Nephron (organoid): Measurements from ENCODE around the gene ZSWIM6.

Experiments
- H3K27ac Mint-ChIP-seq, 3 experiments: 2 replicates each; pipeline ENCODE4 v1.8.0; 2020; ENCODE audit warnings: mixed read lengths in 3 of 3, mild to moderate bottlenecking in 2 of 3, moderate library complexity in 1 of 3
- H3K27me3 Mint-ChIP-seq: 2 replicates; pipeline ENCODE4 v1.8.0; 2021; ENCODE audit warnings: low read depth, mild to moderate bottlenecking, moderate library complexity, mixed read lengths
- H3K36me3 Mint-ChIP-seq: 2 replicates; pipeline ENCODE4 v1.8.0; 2020; ENCODE audit warnings: low read depth, mixed read lengths
- H3K4me1 Mint-ChIP-seq: 2 replicates; pipeline ENCODE4 v1.8.0; 2020; ENCODE audit warnings: mixed read lengths
- H3K4me3 Mint-ChIP-seq, 3 experiments: 2 replicates each; pipeline ENCODE4 v1.8.0; 2020; ENCODE audit warnings: mild to moderate bottlenecking in 3 of 3, mixed read lengths in 3 of 3, moderate library complexity in 2 of 3
- H3K9me3 Mint-ChIP-seq: 2 replicates; pipeline ENCODE4 v1.8.0; 2020; ENCODE audit warnings: mixed read lengths
- CTCF ChIP-seq, 3 experiments: fragments of 200-600 bp; sonication (generic); IDR thresholded peaks; one replicate each; pipeline ENCODE4 v1.5.0; 2021; ENCODE audit warnings: antibody characterized with exemption in 3 of 3; ENCODE audit not compliant: unreplicated experiment in 3 of 3

ZSWIM6 gene

DNA sequence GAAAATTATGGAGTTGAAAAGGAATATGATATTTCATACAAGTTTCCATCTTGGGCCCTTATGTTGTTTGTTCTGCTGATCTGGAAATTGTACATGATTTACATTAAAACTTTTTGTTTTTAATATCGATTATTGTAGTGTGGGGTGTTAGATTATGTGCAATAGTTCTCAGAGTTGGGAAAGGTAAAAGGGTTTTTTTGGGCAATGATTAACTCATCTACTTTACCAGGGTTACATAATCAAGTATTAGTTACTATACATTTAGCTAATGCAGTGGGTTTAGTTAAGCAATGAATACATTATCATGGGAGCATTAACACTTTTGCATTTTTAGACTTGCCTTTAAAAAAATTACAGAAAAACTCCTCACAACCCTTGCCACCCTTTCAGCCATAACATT lies 134.0 kb downstream of the ZSWIM6 start:
- Mint-ChIP-seq H3K9me3 (peaks cover 4% of the 10 kb centered on the region), H3K27me3 (no peaks in the 10 kb centered on the region), H3K4me1 (peaks cover 48% of the 10 kb centered on the region), H3K27ac (peak overlapping the region; percentile 15 to 94 (median 60)), H3K36me3 (peaks cover 7% of the 10 kb centered on the region), H3K4me3 (peak overlapping the region in 1 of 3 experiments; percentile 51)
- TF ChIP-seq CTCF (IDR thresholded peaks at IDR 0.05; ENCODE audit: unreplicated experiment in 3 of 3) = no peak

GRCh38 chr5:61467766-61468482 lies 135.9 kb downstream of the ZSWIM6 start:
- H3K27me3 Mint-ChIP-seq = no peaks in the 10 kb centered on the region
- peaks cover 26% of the 10 kb centered on the region for H3K36me3 Mint-ChIP-seq
- peak overlapping the region in 2 of 3 experiments; percentile 2 to 47 for H3K4me3 Mint-ChIP-seq
- H3K9me3 Mint-ChIP-seq = peaks cover 9% of the 10 kb centered on the region
- H3K27ac Mint-ChIP-seq = peak overlapping the region; percentile 40 to 89 (median 64)
- TF ChIP-seq CTCF (IDR thresholded peaks at IDR 0.05; ENCODE audit: unreplicated experiment in 3 of 3) = no peak
- peaks cover 34% of the 10 kb centered on the region for H3K4me1 Mint-ChIP-seq

GRCh38 chr5:61468483-61468865 lies 136.4 kb downstream of the ZSWIM6 start:
- H3K36me3 Mint-ChIP-seq = peaks cover 27% of the 10 kb centered on the region
- no peaks in the 10 kb centered on the region for H3K27me3 Mint-ChIP-seq
- peak in 1 of 3 experiments; percentile 23 for TF ChIP-seq CTCF (IDR thresholded peaks at IDR 0.05; ENCODE audit: unreplicated experiment in 3 of 3)
- H3K4me1 Mint-ChIP-seq = peaks cover 31% of the 10 kb centered on the region
- peak overlapping the region in 2 of 3 experiments; percentile 60 to 77 for H3K27ac Mint-ChIP-seq
- peaks cover 9% of the 10 kb centered on the region for H3K9me3 Mint-ChIP-seq
- H3K4me3 Mint-ChIP-seq = no peak overlapping the region

DNA sequence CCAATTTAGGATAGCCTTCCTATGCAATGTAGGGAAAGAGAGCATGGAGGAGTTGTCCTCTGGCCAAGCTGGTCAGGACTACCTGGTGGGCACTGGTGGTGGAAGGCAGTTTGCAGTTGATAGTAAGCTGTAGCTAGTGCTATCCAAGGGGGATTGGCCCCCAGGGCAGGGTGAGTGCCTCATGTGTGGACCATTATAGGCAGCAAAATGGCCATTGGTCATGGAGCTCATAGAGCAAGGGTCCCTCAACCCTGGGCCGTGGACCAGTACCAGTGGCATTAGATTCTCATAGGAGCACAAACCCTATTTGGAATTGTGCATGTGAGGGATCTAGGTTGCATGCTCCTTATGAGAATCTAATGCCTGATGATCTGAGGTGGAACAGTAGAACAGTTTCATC lies 139.3 kb downstream of the ZSWIM6 start:
- Mint-ChIP-seq H3K27me3 (no peaks in the 10 kb centered on the region), H3K36me3 (peaks cover 38% of the 10 kb centered on the region), H3K4me1 (peaks cover 12% of the 10 kb centered on the region), H3K9me3 (peaks cover 9% of the 10 kb centered on the region), H3K27ac (no peak overlapping the region), H3K4me3 (no peak overlapping the region)
- TF ChIP-seq CTCF (IDR thresholded peaks at IDR 0.05; ENCODE audit: unreplicated experiment in 3 of 3) = no peak

DNA sequence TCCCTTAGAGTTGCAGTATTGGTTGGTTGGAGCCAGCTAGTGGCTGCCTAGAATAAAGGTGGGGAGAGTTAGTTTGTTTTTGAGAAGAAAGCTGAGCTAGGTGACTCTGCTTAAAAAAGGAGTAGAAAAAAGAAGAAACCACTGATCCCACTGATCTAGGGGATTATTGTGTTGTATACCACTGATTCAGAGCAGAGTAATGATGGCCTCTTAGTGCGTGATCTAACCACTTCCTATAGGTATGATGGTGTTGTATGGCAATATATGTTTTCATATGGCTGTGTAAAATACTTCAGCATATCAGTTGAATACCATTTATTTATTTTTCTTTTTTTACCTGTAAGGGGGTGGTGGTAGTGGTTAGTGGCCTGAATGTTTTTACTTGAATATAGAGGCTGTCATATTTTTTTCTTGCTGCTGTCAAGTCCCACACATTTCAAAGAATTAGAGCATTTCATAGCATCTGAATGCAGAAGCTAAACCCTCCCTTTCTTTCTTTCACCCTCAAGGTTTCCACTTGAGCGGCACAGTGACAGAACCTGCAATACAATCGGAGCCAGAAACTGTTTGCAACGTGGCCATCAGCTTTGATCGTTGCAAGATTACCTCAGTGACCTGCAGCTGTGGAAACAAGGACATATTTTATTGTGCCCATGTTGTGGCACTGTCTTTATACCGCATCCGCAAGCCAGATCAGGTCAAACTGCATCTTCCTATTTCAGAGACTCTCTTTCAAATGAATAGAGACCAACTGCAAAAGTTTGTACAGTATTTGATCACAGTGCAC lies 140.3 kb downstream of the ZSWIM6 start:
- H3K4me1 Mint-ChIP-seq = peaks cover 7% of the 10 kb centered on the region
- no peak overlapping the region for H3K4me3 Mint-ChIP-seq
- H3K27me3 Mint-ChIP-seq = no peaks in the 10 kb centered on the region
- H3K27ac Mint-ChIP-seq = no peak overlapping the region
- H3K9me3 Mint-ChIP-seq = peaks cover 9% of the 10 kb centered on the region
- no peak for TF ChIP-seq CTCF (IDR thresholded peaks at IDR 0.05; ENCODE audit: unreplicated experiment in 3 of 3)
- peaks cover 48% of the 10 kb centered on the region for H3K36me3 Mint-ChIP-seq
